ENCODE measurements around the gene TUBAL3.

Gene TUBAL3

DNA sequence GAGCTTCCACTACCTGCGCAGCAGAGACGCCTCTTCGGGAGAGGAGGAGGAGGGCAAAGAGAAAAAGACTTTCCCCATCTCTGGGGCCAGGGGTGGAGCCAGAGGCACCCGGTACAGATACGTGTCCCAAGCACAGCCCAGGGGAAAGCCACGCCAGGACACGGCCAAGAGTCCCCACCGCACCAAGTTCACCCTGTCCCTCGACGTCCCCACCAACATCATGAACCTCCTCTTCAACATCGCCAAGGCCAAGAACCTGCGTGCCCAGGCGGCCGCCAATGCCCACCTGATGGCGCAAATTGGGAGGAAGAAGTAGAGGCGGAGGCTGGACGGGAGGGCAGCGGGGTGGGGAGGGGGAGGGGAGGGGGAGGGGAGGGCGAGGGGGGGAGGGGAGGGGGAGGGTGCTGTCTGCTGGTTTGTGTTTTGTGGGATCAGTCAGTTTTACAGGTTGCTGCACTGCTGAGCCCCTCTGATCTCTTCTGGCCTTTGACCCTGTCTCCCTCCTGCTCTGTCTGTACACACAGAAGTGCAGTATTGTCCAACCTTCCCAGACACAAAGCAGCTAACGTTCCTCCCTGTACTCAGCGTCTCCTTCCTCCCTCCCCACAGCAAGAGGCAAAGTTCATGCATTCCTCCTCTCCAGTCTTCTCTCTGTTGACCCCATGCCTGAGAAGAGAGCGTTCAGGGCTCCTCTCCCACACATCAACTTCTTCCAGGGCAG, 30.6 kb downstream of the TUBAL3 start:
- DNase-seq: no peak

DNA sequence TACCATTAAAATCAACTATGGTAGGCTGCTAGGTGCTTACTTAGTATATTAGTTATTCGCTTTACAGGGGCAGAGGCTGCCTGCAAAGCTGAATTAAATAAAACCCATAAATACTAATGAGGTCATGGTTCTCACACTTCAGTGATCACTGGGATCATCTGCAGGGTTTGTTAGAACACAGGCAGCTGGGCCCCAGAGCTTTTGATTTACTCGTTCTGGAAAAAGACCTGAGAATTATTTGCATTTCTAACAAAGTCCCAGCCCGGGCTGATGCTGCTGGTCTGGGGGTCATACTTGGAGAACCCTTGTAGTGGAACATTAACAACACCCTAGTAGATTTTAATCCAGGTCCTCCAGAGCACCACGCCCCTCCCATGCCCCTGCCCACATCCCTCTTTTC, 31.3 kb downstream of the TUBAL3 start:
- DNase-seq: no peak

- no peak for DNase-seq
Observed at GRCh38 chr10:5370493-5371352, 33.9 kb downstream of the TUBAL3 start.

- no peak for DNase-seq
Observed at GRCh38 chr10:5369362-5370158, 35.1 kb downstream of the TUBAL3 start.

DNA sequence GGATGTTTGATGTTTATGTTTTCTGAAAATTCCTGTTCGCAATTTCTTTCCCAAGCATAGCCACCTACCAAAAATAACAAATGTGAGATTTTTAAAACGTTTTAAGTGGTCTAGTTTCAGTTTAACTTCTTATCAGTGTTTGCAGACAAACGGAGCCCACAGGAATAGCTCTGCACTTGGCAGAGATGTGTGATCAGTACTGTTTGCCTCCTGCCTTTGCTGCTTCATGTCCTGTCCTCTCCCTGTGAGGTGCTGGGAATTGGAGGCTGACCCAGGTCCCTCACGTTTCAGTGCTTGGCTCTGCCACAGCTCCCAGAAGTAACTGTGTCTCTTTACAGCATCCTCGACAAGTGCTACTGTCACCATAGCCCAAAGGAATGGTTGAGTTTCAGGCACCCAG, 38.7 kb downstream of the TUBAL3 start:
- DNase-seq: no peak

GRCh38 chr10:5364890-5365338, 39.7 kb downstream of the TUBAL3 start, which contains the start of gene UCN3:
Gene UCN3 (plus strand): TSS chr10:5364966. CDS start chr10:5373721, 8,755 bp downstream.
- no peak for DNase-seq

DNA sequence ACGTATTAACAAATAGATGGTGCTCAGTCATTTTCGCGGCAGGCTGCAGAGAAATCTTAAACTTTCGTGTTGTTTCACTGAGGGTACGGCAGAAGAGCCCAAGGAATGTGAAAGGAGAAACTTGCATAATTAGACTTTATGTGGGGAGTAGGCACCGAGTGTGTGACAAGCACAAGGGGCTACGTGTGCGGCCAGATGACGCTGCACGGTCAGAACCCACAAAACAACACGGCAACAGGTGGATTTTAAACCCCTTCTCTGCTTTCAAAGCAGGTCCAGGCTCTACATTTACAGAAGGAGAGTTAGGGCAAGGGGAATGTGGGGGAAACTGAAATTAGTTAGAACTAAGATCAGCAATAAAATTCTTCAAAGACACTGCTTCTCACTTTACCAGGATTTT, 40.3 kb downstream of the TUBAL3 start:
- DNase-seq: no peak

- no peak for DNase-seq
Observed at GRCh38 chr10:5362873-5363272, 41.8 kb downstream of the TUBAL3 start.

DNA sequence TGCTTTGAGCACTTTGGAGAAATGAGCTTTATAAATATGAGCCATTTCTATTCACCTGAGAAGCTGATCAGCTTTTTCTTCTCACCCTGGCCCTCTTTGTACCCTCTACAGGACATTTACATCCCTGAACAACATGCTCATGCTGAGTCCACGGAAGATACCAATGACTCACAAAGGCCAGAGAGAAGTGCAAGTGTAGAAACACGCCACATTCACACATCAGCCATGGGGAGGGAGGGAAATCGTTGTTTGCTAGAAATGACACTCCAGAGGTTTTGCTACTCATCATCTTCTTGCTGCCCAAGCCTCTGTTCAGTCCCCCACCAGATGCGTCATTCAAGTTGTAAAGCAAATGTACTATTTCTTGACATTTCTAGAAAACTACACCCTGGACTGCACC, 42.7 kb downstream of the TUBAL3 start:
- no peak for DNase-seq

DNA sequence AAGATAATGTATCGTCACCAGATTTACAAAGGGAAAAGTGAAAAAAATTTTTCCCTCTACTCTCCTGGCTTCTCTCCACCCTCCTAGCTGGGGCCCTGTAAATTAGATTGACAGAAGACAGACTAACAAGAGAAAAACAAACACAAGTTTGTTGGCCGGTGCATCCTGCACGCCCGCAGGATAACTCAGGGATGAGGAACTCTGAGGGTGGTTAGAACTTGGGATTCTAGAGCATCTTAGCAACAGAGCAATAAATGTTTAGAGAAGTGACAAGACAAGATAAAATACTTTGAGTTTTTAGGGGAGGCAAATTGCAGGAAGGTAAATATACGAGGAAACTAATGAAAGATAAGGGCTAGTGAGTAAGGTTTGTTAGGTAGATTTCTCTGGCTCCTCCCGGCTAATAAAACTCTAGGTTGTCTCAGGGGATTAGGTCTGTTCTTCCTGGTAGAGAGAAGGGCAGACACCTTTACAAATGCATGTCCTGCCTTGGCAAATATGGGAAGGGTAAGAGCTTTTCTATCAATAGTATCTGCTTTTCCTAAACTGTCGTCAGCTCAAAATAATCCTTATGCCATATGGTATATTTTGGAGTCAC, 44.2 kb downstream of the TUBAL3 start:
- DNase-seq: no peak

- DNase-seq: no peak
Observed at GRCh38 chr10:5356302-5356763, 48.3 kb downstream of the TUBAL3 start.

- DNase-seq: no peak
Observed at GRCh38 chr10:5355594-5356301, 48.9 kb downstream of the TUBAL3 start.

GRCh38 chr10:5354068-5354467, 50.6 kb downstream of the TUBAL3 start:
- DNase-seq: no peak

DNA sequence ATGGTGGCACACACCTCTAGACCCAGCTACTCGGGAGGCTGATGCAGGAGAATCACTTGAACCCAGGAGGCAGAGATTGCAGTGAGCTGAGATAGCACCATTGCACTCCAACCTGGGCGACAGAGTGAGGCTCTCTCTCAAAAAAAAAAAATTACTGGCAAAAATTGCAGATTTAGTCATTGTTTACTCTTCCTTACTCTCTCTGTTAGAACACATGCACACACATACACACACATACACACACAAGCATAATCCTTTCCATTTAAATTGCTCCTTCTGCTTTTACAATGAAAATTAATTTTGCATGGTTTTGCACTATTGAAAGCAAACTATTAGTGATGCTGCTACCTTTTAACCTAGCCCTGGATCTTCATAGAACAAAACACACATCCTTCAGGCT, 55.3 kb downstream of the TUBAL3 start:
- DNase-seq: no peak

DNA sequence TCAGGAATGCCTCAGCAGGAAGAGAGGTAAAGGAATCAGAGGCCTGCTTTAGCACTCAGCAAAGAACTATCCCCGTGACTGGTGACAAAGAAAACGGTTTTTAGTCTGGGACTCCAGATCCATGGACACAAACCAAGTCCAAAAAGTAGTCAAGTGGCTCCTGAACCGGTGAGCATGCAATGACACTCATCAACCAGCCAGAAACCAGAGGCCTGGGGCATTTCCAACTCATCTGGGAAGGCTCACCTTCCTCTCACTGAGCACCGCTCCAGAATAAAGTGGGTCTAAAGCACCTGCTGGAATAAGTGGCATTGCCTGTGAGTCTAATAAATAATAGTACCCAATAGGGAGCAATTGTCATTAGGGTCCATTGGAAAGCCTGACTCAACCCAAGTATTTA, 57.7 kb downstream of the TUBAL3 start:
- DNase-seq: no peak

GRCh38 chr10:5344746-5345145, 59.9 kb downstream of the TUBAL3 start:
- DNase-seq: no peak

- no peak for DNase-seq
Observed at GRCh38 chr10:5343979-5344378, 60.6 kb downstream of the TUBAL3 start.

DNA sequence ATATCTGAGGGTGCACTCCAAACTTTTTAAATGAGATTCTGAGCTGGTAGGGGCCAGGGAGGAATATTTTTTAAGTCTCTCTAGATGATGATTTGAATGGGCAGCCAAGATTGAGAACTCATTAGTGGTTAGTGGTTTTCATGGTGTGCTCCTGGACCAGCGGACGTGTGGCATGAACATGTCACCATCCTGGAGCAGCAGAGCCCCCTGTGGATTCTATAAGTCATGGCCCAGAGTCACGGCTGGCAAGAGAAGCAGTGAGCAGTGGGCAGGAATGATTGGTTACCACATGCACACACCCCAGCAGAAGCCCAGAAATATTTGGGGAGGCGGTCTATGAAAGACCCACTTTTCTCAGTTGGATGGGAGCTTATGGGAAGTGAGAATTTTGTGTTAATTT, 61.1 kb downstream of the TUBAL3 start:
- peak; percentile 25 for DNase-seq

All from CD4-positive, alpha-beta T cell treated with Interleukin-15 for 1 hour (primary cell).